Fibroblast of skin of left biceps (primary cell): ENCODE results near the gene ATP8B1.
"Not testable (repeated sequence)": the region's sequence is repeated elsewhere in the genome, so short reads cannot be mapped to it uniquely, and the experiment has no call there.

Source experiments
- DNase-seq, 2 experiments: peaks; one replicate each; pipeline ENCODE4 v3.0.0-alpha.2; 2013; ENCODE audit warnings: low read depth in 2 of 2

Gene ATP8B1

DNA sequence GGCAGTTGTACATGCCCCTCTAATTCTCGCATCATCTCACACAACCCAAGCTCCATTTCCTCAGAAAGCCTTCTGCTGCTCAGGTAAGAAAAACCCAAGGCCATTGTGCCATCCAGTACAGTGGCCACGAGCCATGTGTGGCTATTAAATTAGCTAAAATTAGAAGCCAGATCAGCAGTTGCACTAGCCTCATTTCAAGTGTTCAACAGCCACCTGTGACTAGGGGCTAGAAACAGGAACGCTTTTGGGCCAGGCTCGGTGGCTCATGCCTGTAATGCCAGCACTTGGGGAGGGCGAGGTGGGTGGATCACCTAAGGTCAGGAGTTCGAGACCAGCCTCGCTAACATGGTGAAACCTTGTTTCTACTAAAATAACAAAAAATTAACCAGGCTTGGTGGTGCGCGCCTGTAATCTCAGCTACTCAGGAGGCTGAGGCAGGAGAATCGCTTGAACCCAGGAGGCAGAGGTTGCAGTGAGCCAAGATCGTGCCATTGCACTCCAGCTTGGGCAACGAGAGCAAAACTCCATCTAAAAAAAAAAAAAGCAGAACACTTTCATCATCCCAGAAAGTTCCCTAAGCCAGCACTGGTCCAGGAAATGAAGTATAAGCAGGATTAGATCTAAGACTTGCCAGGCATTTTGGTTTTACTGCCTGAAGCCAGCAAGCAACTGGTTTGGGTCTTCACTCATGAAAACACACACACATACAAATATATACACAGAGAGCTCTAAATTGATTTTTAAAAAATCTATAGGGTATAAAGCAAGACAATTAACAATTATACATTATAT is 35.7 kb downstream of the ATP8B1 start:
- no peak for DNase-seq

DNA sequence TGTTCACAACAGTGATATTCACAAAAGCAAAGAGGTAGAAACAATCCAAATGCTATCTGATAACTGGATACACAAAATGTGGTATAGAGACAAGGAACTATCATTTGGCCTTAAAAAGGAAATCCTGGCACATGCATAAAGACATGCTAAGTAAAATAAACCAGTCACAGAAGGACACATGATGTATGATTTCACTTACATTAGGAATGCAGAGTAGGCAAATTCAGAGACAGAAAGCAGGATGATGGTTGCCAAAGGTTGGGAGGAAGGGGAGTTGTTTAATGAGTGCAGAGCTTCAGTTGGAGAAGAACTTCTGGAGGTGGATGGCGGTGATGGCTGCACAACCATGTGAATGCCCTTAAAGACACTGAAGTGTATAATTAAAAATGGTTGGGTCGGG is 38.1 kb downstream of the ATP8B1 start:
- DNase-seq, result no peak

DNA sequence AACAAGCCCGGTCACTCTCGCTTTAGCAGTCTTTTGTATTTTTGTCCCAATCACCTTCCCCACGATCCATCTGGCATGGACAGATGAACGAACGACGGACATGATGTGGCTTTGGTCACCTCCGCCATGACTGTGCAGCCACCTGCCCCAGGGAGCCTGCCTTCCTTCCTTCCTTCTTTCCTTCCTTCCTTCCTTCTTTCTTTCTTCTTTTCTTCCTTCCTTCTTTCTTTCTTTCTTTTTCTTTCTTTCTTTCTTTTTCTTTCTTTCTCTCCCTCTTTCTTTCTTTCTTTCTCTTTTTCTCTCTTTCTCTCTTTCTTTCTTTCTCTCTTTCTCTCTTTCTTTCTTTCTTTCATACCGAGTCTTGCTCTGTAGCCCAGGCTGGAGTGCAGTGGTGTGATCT is 39.0 kb downstream of the ATP8B1 start:
- DNase-seq, result no peak

DNA sequence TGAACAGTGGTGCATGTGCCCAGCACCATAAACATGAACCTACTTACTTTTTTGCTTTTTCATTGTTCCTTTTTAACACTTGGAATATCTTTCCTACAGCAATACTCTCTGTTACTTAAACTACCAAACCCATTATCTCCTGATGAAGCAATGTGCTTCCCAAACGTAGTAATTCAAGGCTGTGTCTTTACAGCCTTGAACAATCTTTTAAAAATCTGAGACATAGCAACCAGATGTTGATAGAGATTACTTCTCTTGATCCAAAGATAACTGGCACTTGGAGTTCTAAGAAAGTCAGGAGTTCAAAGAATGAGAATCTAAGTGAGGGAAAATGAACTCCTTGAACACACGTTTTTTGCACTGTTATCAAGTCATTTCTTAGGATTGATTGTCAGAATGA is 40.4 kb downstream of the ATP8B1 start:
- DNase-seq, result no peak

DNA sequence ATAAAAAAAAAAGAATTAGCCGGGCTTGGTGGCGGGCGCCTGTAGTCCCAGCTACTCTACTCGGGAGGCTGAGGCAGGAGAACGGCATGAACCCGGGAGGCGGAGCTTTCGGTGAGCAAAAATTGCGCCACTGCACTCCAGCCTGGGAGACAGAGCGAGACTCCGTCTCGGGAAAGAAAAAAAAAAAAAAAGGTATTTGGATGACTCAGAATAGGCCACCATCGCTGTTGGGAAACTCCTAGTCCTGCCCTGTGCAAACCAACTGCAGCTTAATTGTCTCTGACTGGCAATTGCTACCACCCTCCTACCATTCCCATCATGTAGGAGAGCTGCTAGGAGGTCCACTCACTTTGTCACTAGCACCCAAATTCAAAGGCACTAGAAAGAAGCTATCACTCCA is 43.5 kb downstream of the ATP8B1 start:
- no peak for DNase-seq

DNA sequence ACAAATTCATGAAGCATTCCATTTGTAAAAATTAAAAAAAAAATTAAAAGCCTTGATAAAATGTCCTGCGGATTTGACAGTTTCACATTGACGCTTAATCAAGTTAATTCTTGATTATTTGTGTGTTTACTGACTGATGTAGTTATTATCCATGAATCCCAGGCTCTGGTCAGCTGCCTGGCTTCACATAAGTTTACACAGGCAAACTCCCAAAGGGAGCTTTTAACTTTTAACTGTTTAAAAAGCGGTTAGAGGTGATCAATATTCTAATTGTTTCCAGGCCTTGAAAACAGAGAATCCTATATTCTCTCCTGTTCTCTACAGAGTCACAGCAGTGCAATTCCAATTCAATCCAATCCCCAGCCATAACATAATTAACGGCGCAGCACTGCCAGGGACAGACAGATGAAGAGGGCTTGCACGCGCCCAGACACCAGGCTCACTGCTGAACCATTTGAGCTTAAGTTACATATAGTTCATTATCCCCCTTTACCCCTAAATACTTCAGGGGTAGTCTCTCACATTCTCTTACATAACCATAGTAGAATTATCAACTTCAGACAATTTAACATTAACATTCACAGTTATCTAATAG is 47.5 kb downstream of the ATP8B1 start:
- no peak for DNase-seq

DNA sequence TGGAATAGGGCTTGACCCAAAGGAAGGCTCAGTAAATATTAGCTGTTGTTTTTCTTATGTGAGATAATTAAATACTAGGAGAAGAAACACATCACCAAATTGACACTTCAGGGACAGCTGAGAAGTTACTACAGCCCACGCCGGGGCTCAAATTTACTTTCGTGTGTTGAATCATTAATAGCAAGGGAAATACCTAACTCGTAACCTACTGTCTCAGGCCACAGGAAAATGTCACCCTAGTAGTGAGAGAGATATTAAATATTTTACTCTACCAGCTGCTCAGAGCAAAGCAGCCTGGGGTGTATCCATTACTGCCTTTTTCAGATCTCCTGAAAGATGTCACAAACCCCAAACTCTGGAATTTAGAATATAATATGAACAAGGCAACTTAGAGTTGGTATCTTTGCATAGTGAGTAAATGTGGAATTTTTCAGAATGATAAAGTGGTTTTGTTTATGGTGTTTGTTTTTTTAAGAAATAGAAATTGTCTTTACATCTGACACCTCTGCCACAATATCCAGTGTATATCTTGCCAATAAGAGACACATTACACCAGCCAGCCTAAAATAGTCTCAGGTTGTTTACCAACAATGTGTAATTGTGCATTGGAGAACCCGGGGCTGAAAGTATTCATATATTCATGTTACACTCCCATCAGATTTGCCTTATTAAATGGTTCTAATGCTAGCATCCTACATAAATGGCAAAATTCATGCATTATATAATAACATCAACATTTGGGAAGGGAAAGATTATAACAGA is 48.4 kb downstream of the ATP8B1 start:
- no peak for DNase-seq

DNA sequence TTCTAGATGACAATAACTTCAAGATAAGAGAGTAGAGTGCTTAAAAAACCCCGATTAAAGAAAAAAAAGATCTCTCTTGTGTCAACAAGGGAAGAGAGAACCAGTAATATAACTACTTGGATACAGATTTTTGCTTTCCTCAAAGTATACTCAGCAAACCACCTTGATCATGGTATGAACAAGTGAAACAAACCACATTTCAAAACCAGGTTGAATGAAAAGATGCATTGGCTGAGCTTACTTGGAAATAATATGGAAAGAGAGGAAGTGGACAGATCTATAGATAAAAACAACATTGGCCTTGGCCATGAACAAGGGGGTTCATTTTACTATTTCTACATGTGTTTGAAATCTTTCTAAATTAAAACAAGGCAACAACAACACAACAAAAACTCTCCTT is 50.1 kb downstream of the ATP8B1 start:
- DNase-seq, result no peak

DNA sequence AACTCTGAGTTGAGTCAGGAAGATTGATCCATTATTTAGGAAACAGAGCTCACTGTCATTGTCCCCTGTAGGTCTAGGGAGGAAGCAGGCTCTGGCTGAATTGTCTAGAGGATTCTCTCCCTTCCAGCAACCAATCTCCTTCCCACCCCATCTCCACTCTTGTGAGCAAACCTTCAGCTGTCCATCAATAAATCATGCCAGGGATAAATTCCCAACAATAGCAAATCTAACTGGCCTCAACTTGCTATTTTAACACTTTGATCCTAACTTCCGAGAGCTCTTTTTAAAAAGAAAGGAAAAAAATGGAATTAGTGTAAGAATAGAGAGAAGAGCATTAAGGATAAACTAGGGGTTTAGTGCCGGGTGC is 53.5 kb downstream of the ATP8B1 start:
- no peak for DNase-seq

DNA sequence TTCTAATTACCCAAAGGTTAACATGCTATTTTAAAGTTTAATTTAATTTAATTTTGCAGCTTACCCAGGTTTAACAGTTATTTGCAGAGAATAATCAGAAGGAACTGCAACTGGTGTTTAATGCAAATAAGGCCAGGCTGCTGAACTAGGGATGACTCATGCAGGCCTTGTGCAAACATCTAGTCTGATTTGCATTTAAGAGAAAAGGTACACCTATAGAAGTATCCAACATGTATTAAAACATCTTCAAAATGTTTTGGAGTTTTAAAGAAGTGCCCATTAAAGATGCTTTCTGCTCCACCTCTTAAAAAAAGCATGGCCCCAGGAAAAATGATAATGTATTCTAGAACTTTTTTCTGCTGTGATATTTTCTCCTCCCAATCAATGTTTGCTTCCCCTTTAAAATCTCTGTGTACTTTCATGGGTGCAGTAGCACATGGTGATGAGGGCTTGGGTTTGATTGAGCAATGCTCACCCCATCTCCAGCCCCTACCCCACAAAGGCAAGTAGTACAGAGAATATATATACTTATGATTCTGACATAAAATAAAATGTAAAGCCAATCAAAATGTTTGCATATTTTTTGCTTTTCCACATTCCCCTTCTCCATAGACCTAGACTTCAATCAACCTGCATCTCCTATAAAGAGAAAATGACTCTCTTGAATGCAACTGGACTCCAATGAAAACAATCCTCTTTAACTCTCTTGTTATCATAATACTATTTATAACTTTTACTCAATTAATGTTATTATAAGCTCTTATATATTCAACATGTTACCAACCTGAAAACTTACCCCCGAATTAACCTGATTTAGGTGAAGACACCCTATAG is 54.1 kb downstream of the ATP8B1 start:
- DNase-seq, result no peak

DNA sequence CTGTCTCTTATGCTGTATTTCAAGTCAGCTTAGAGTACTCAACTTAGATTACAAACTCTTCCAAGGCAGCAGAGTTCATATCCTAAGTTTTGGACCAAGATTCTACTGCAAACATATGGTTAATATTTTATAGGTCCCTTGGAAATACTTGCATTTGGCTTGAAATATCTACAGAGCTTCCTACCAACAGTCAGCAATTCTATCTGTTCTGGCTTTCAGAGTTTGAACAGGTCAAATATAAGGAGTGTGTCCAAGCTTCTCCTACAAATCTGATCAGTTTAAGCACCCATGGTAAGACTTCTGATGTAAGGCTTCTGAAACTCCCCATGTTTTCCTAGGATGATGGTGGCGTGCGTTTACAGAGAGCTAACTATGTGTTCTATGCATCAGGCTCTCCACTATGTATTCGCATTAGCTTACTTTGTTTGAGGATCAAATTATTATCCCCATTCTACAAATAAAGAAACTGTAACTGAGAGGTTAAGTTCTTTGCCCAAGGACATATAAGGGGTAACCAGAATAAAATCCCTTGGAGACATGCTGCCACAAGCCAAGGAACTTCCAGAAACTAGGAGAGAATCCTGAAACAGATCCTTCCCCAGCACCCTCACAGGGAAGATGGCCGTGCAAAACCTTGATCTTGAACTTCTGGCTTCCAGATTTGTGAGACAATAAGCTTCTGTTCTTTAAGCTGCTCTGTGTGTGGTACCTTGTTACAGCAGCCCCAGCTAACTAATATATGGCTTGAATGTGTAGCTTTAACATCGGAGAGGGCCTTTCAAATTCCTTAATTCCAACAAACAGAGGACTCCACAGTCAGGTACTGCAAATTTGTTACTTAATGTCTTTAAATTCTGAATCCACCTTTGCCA is 55.1 kb downstream of the ATP8B1 start:
- DNase-seq, result no peak

DNA sequence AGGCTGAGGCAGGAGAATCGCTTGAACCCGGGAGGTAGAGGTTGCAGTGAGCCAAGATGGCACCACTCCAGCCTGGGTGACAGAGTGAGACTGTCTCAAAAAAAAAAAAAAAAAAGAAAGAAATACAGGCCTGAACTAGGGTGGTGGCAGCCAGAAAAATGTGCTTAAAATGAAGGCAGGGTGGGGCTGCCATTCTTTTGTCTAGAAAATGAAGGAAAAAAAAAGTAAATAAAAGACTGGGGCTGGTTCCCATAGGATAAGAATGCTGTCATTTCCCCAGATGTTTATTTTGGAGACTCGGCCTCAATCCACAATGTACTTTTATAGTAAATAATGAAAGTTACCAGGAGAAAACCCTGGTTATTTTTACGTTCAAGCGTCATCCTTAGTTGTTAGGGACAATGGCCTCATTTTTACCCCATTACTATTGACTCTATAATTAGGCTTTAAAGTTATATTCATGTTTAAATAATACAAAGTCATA is 58.9 kb downstream of the ATP8B1 start:
- no peak for DNase-seq

DNA sequence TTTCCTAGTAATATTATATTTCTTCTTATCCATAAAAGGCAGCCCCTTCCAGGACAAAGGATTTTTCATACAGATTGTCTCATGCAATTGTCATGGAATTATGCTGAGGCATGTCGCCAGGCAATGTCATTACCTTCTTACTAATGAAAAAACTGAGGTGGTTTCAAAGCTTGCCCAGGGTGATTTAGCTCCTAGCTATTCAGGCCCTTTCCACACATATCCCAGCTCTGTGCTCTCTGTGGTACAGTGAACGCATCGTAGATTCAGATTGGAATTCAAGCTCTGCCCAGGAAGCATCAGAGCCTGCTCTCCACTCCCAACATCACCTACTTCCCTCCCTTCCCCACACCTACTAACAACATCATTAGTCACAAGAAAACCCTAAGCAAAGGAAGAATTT is 60.1 kb downstream of the ATP8B1 start:
- peak; percentile 70 to 75 for DNase-seq

DNA sequence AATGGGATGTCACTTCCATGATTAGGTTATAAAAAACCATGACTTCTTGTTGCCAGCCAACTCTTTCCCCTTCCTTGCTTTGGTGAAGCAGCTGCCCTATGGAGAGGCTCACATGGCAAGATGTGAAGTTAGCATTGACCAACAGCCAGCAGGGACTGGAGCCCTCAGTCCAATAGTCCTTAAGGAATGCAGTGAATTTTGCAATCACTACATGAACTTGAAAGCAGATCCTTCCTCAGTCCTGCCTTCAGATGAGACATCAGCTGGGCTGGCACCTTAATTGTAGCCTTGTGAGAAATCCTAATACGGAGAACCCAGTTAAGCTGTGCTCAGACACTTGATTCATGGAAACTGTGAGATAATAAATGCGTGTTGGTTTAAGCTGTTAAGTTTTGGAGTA is 61.8 kb downstream of the ATP8B1 start:
- DNase-seq, result no peak

DNA sequence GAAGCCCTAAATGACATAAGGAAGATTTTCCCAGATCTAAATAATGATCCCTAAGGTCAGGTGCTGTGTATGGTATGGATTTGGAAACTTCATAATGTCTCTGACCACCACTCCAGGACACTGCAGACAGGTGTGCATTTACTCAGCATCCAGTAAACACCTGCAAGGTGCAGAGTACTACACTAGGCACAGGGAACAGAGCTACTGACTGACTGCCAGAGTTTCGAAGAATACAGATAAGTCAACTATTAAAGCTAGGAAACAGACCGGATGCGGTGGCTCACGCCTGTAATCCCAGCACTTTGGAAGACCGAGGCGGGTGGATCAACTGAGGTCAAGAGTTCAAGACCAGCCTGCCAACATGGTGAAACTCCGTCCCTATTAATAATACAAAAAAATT is 65.0 kb downstream of the ATP8B1 start:
- DNase-seq, result no peak

DNA sequence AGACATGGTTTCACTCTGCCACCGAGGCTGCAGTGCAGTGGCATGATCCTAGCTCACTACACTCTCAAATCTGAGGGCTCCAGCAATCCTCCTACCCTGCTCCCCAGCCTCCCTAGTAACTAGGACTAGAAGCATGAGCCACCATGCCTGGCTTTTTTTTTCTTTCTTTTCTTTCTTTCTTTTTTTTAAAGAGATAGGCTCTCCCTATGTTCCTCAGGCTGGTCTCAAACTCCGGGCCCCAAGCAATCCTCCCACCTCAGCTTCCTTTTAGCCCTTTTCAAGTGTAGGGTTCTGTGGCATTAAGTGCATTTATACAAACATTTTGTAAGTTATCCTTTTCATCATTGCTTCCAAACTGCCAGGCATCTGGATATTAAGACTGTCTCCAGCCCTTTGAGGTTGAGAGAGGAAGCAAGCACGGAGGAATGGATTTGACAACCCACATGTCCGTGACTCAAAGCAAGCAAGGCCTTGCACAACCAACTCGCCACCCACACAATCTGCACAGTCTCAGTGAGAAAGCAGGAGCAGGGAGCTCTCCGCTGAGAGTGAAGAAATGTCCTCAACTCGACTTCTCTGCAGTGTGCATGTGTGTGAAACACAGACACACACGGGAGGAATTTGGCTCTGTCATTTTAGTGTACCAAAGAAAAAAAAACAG is 65.6 kb downstream of the ATP8B1 start:
- DNase-seq, result peak; percentile 92 to 93

DNA sequence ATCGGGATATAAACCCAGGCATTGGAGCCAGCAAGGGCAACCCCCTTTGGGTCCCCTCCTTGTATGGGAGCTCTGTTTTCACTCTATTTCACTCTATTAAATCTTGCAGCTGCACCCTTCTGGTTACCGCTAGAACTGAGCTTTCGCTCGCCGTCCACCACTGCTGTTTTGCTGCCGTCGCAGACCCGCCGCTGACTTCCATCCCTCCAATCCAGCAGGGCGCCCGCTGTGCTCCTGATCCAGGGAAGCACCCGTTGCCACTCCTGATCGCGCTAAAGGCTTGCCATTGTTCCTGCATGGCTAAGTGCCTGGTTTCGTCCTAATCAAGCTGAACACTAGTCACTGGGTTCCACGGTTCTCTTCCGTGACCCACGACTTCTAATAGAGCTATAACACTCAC is 68.1 kb downstream of the ATP8B1 start:
- not testable (repeated sequence) for DNase-seq

DNA sequence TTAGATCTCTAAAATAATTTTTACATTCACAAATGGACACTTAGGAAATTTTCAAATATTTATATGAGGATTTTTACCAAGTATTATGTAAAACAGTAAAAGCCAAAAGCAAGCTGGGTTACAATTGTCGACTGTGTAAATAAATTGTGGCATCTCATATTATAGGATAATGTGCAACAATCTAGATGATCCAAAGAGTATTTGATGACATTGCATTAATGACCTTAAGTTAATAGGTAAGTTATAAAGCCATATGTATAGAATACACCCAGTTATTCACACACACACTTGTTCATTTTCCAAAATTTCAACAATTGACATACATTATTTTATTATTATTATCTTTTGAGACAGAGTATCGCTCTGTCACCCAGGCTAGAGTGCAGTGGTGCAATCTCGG is 69.3 kb downstream of the ATP8B1 start:
- DNase-seq, result no peak

DNA sequence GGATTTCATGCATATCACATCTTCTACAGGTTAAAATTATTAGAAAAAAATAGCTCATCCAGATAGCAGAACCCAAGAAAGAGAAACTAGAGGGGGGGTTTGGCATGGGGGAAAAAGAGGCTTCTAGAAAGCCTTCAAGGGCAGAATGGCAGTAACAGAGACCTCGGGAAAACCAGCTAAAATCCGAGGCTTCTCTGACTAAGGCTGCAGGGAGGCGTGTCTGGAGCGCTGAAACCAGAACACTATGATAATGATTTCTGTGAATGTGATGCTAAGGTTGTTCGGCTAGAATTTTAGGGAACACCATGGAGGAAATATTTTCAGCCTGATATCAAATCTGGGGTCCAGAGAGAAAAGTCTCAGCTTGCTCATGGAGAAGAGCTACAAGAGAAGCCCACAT is 73.0 kb downstream of the ATP8B1 start:
- no peak for DNase-seq

DNA sequence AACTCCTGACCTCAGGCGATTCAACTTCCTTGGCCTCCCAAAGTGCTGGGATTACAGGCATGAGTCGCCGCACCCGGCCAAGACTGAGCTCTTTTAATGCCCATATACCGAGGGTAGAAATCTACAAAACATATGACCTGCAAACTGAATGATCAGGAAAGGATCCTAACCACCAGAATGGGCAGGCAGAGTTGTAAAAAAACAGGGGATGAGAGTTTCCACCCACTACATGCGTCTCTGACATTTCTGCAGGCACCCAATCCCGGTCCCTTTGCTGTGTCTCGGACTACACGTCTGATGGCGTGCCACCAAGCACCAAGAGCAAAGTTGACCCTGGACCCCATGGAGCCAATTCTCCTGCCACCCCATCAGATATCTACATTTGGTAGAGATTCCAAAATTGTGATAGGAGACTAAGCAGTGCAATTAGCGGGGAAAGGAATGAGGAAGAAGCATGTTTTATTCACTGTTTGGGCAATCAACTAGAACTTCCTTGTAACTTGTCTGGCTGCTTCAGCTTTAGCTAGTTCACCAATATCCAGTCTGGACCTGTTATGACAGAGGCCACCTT is 74.1 kb downstream of the ATP8B1 start:
- no peak for DNase-seq
